HL-60 (cell line): ENCODE results near the gene VAMP5.

Source experiments
- DNase-seq, 2 experiments: peaks; one replicate each; pipeline ENCODE4 v3.0.0-alpha.2; 2010 to 2020; ENCODE audit warnings: low read depth in 1 of 2, low spot score in 1 of 2
- H3K27ac ChIP-seq: fragments of 250-450 bp; sonication (Bioruptor Pico); replicated peaks from 2 replicates; pipeline ENCODE4 v1.5.1; 2020; ENCODE audit warnings: mild to moderate bottlenecking, moderate library complexity
- H3K27me3 ChIP-seq: fragments of 250-450 bp; sonication (Bioruptor Pico); 2 replicates; pipeline ENCODE4 v1.5.1; 2021; ENCODE audit warnings: mild to moderate bottlenecking, moderate library complexity; ENCODE audit not compliant: insufficient read depth, poor library complexity, severe bottlenecking
- H3K4me3 ChIP-seq: replicated peaks from 2 replicates; pipeline ENCODE4 v1.5.1; 2011; ENCODE audit warnings: mild to moderate bottlenecking, control low read depth, low read length; ENCODE audit not compliant: insufficient read depth
- CTCF ChIP-seq: IDR thresholded peaks from one replicate; pipeline ENCODE4 v1.5.1; 2011; ENCODE audit warnings: low read length, control low read depth, inconsistent platforms; ENCODE audit not compliant: insufficient read depth
- GABPA ChIP-seq: IDR thresholded peaks from 2 replicates; pipeline ENCODE4 v1.6.1; 2012; ENCODE audit warnings: low read depth
- POLR2AphosphoS5 ChIP-seq: IDR thresholded peaks from 2 replicates; pipeline ENCODE4 v1.6.1; 2012; ENCODE audit warnings: low read depth
- SPI1 ChIP-seq: IDR thresholded peaks from 2 replicates; pipeline ENCODE4 v1.6.1; 2012; ENCODE audit warnings: low read depth, mild to moderate bottlenecking, borderline replicate concordance
- TF ChIP-seq, protein P1 (sequence below): IDR thresholded peaks from 2 replicates; pipeline ENCODE4 v1.6.1; 2012; ENCODE audit warnings: low read depth; ENCODE audit not compliant: insufficient replicate concordance

The VAMP5 gene

DNA sequence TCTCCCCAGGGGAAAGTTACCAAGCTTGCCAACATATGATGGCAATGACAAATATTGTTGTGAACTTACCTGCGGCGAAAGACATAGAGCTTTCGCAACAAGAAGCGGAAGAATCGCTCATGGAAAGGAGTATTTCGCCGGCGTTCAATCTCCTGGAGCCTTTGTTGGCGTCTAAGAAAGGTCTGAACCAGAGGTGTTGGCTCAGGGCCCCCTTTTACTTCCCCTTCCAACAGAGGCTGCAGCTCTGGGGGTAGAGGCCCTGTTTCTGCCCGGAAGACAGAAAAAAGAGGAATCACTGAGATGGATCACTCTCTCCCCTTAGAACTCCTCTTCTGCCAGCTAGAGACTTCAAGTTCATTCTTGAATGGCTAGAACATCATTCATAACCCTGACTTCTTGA lies 33.7 kb upstream of the VAMP5 start:
- Histone ChIP-seq H3K27me3 (no peaks in the 10 kb centered on the region), H3K27ac (peak overlapping the region; percentile 54), H3K4me3 (no peak overlapping the region)
- DNase-seq, result peak in 1 of 2 experiments; percentile 90
- TF ChIP-seq, protein P1, sequence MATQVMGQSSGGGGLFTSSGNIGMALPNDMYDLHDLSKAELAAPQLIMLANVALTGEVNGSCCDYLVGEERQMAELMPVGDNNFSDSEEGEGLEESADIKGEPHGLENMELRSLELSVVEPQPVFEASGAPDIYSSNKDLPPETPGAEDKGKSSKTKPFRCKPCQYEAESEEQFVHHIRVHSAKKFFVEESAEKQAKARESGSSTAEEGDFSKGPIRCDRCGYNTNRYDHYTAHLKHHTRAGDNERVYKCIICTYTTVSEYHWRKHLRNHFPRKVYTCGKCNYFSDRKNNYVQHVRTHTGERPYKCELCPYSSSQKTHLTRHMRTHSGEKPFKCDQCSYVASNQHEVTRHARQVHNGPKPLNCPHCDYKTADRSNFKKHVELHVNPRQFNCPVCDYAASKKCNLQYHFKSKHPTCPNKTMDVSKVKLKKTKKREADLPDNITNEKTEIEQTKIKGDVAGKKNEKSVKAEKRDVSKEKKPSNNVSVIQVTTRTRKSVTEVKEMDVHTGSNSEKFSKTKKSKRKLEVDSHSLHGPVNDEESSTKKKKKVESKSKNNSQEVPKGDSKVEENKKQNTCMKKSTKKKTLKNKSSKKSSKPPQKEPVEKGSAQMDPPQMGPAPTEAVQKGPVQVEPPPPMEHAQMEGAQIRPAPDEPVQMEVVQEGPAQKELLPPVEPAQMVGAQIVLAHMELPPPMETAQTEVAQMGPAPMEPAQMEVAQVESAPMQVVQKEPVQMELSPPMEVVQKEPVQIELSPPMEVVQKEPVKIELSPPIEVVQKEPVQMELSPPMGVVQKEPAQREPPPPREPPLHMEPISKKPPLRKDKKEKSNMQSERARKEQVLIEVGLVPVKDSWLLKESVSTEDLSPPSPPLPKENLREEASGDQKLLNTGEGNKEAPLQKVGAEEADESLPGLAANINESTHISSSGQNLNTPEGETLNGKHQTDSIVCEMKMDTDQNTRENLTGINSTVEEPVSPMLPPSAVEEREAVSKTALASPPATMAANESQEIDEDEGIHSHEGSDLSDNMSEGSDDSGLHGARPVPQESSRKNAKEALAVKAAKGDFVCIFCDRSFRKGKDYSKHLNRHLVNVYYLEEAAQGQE, result no peak
- TF ChIP-seq SPI1, result peak; percentile 28; the same call in 1 of the 2 replicates

GRCh38 chr2:85551698-85552678 lies 32.2 kb upstream of the VAMP5 start:
- H3K4me3 ChIP-seq, result no peak overlapping the region
- peak; percentile 69 to 89 for DNase-seq
- no peaks in the 10 kb centered on the region for H3K27me3 ChIP-seq
- TF ChIP-seq, protein P1, result no peak
- peak; percentile 98 for TF ChIP-seq CTCF
- H3K27ac ChIP-seq, result peak overlapping the region; percentile 54; the same call in 1 of the 2 replicates

GRCh38 chr2:85553184-85553583 lies 31.0 kb upstream of the VAMP5 start:
- no peak for DNase-seq
- Histone ChIP-seq H3K4me3 (no peak overlapping the region), H3K27me3 (no peaks in the 10 kb centered on the region), H3K27ac (no peak overlapping the region)
- TF ChIP-seq, protein P1, result no peak
- TF ChIP-seq SPI1 (no peak), GABPA (no peak), CTCF (no peak), POLR2AphosphoS5 (no peak)
